ENCODE results near the gene SLC41A3.
"Not testable (repeated sequence)": the region's sequence is repeated elsewhere in the genome, so short reads cannot be mapped to it uniquely, and the experiment has no call there.

The SLC41A3 gene

GRCh38 chr3:126015075-126015474 is 68.8 kb downstream of the SLC41A3 start:
- H3K36me3 Mint-ChIP-seq (ENCODE audit: low read depth): peaks cover 36% of the 10 kb centered on the region
- ATAC-seq (no peak), DNase-seq (no peak)
- no peaks in the 10 kb centered on the region for H3K4me1 Mint-ChIP-seq
- no peak overlapping the region for H3K27ac Mint-ChIP-seq
- H3K9me3 Mint-ChIP-seq: no peaks in the 10 kb centered on the region
- H3K27me3 Mint-ChIP-seq: no peaks in the 10 kb centered on the region
- H3K4me3 Mint-ChIP-seq: no peak overlapping the region

- no peak overlapping the region for H3K4me3 Mint-ChIP-seq
- DNase-seq (no peak), ATAC-seq (no peak)
- no peaks in the 10 kb centered on the region for H3K27me3 Mint-ChIP-seq
- peaks cover 36% of the 10 kb centered on the region for H3K36me3 Mint-ChIP-seq (ENCODE audit: low read depth)
- no peak overlapping the region for H3K27ac Mint-ChIP-seq
- no peaks in the 10 kb centered on the region for H3K4me1 Mint-ChIP-seq
- no peaks in the 10 kb centered on the region for H3K9me3 Mint-ChIP-seq
Observed at GRCh38 chr3:126014252-126014651, 69.7 kb downstream of the SLC41A3 start.

- peaks cover 40% of the 10 kb centered on the region for H3K36me3 Mint-ChIP-seq (ENCODE audit: low read depth)
- no peak for DNase-seq
- no peak overlapping the region for H3K27ac Mint-ChIP-seq
Observed at GRCh38 chr3:126013751-126014156, 70.2 kb downstream of the SLC41A3 start.

GRCh38 chr3:126009181-126009580 is 74.7 kb downstream of the SLC41A3 start:
- Mint-ChIP-seq H3K27me3 (no peaks in the 10 kb centered on the region), H3K27ac (no peak overlapping the region), H3K9me3 (no peaks in the 10 kb centered on the region)

More at GRCh38 chr3:126013751-126014156, 70.2 kb downstream of the SLC41A3 start:
- no peak overlapping the region for H3K4me3 Mint-ChIP-seq
- H3K4me1 Mint-ChIP-seq: no peaks in the 10 kb centered on the region
- ATAC-seq: no peak
- H3K27me3 Mint-ChIP-seq: no peaks in the 10 kb centered on the region
- no peaks in the 10 kb centered on the region for H3K9me3 Mint-ChIP-seq

GRCh38 chr3:126008219-126008618 is 75.7 kb downstream of the SLC41A3 start:
- DNase-seq (no peak), ATAC-seq (no peak)
- H3K4me3 Mint-ChIP-seq: no peak overlapping the region
- peaks cover 42% of the 10 kb centered on the region for H3K36me3 Mint-ChIP-seq (ENCODE audit: low read depth)
- no peaks in the 10 kb centered on the region for H3K4me1 Mint-ChIP-seq
- no peaks in the 10 kb centered on the region for H3K27me3 Mint-ChIP-seq
- H3K27ac Mint-ChIP-seq: no peak overlapping the region
- H3K9me3 Mint-ChIP-seq: no peaks in the 10 kb centered on the region

More at GRCh38 chr3:126009181-126009580, 74.7 kb downstream of the SLC41A3 start:
- Mint-ChIP-seq H3K36me3 (ENCODE audit: low read depth) (peaks cover 51% of the 10 kb centered on the region), H3K4me1 (no peaks in the 10 kb centered on the region), H3K4me3 (no peak overlapping the region)
- ATAC-seq (no peak), DNase-seq (no peak)

- Mint-ChIP-seq H3K27me3 (no peaks in the 10 kb centered on the region), H3K27ac (no peak overlapping the region), H3K4me1 (no peaks in the 10 kb centered on the region), H3K4me3 (no peak overlapping the region), H3K9me3 (peaks cover 10% of the 10 kb centered on the region), H3K36me3 (ENCODE audit: low read depth) (peaks cover 21% of the 10 kb centered on the region)
- DNase-seq (no peak), ATAC-seq (no peak)
Observed at GRCh38 chr3:126005951-126006350, 78.0 kb downstream of the SLC41A3 start.

- ATAC-seq (no peak), DNase-seq (no peak)
- Mint-ChIP-seq H3K4me1 (no peaks in the 10 kb centered on the region), H3K27ac (no peak overlapping the region), H3K27me3 (no peaks in the 10 kb centered on the region), H3K36me3 (ENCODE audit: low read depth) (peaks cover 19% of the 10 kb centered on the region), H3K9me3 (peaks cover 11% of the 10 kb centered on the region), H3K4me3 (no peak overlapping the region)
Observed at GRCh38 chr3:126004692-126005091, 79.2 kb downstream of the SLC41A3 start.

- Mint-ChIP-seq H3K4me3 (no peak overlapping the region), H3K9me3 (peaks cover 15% of the 10 kb centered on the region), H3K27ac (no peak overlapping the region), H3K36me3 (ENCODE audit: low read depth) (peaks cover 19% of the 10 kb centered on the region), H3K27me3 (no peaks in the 10 kb centered on the region), H3K4me1 (no peaks in the 10 kb centered on the region)
- ATAC-seq (no peak), DNase-seq (no peak)
Observed at GRCh38 chr3:126004217-126004616, 79.7 kb downstream of the SLC41A3 start.

- H3K4me1 Mint-ChIP-seq: no peaks in the 10 kb centered on the region
- peaks cover 19% of the 10 kb centered on the region for H3K9me3 Mint-ChIP-seq
- H3K4me3 Mint-ChIP-seq: no peak overlapping the region
- no peaks in the 10 kb centered on the region for H3K27me3 Mint-ChIP-seq
- H3K27ac Mint-ChIP-seq: no peak overlapping the region
- DNase-seq: no peak
- no peak for ATAC-seq
- peaks cover 13% of the 10 kb centered on the region for H3K36me3 Mint-ChIP-seq (ENCODE audit: low read depth)
Observed at GRCh38 chr3:126003447-126004190, 80.3 kb downstream of the SLC41A3 start.

GRCh38 chr3:126002189-126002588 is 81.7 kb downstream of the SLC41A3 start:
- Mint-ChIP-seq H3K9me3 (peaks cover 21% of the 10 kb centered on the region), H3K4me1 (no peaks in the 10 kb centered on the region), H3K27ac (no peak overlapping the region), H3K27me3 (no peaks in the 10 kb centered on the region), H3K36me3 (ENCODE audit: low read depth) (peaks cover 4% of the 10 kb centered on the region), H3K4me3 (no peak overlapping the region)
- ATAC-seq (no peak), DNase-seq (no peak)

- not testable (repeated sequence) for H3K4me3 Mint-ChIP-seq; ATAC-seq; H3K4me1 Mint-ChIP-seq; H3K27me3 Mint-ChIP-seq; DNase-seq; H3K27ac Mint-ChIP-seq; H3K36me3 Mint-ChIP-seq (ENCODE audit: low read depth)
- peaks cover 13% of the 10 kb centered on the region for H3K9me3 Mint-ChIP-seq
Observed at GRCh38 chr3:125996751-125997150, 87.2 kb downstream of the SLC41A3 start.

- Mint-ChIP-seq H3K27me3 (peaks cover 5% of the 10 kb centered on the region), H3K4me1 (peaks cover 11% of the 10 kb centered on the region), H3K27ac (peak overlapping the region; percentile 92), H3K4me3 (peak overlapping the region; percentile 90), H3K36me3 (ENCODE audit: low read depth) (peaks cover 3% of the 10 kb centered on the region), H3K9me3 (no peaks in the 10 kb centered on the region)
- peak; percentile 67 for DNase-seq
- peak; percentile 92 for ATAC-seq
Observed at GRCh38 chr3:125990253-125990970, 93.5 kb downstream of the SLC41A3 start.

GRCh38 chr3:125984951-125985350 is 99.0 kb downstream of the SLC41A3 start:
- not testable (repeated sequence) for H3K27ac Mint-ChIP-seq; H3K4me1 Mint-ChIP-seq; DNase-seq; H3K27me3 Mint-ChIP-seq; H3K9me3 Mint-ChIP-seq; H3K36me3 Mint-ChIP-seq (ENCODE audit: low read depth); H3K4me3 Mint-ChIP-seq
- ATAC-seq: peak; percentile 36

- H3K27ac Mint-ChIP-seq; DNase-seq; H3K27me3 Mint-ChIP-seq; H3K9me3 Mint-ChIP-seq; H3K4me3 Mint-ChIP-seq; H3K36me3 Mint-ChIP-seq (ENCODE audit: low read depth); ATAC-seq; H3K4me1 Mint-ChIP-seq: not testable (repeated sequence)
Observed at GRCh38 chr3:125977104-125977503, 106.8 kb downstream of the SLC41A3 start.

- DNase-seq; H3K9me3 Mint-ChIP-seq; H3K4me3 Mint-ChIP-seq; H3K36me3 Mint-ChIP-seq (ENCODE audit: low read depth); H3K4me1 Mint-ChIP-seq; H3K27ac Mint-ChIP-seq; ATAC-seq: not testable (repeated sequence)
- peaks cover 13% of the 10 kb centered on the region for H3K27me3 Mint-ChIP-seq
Observed at GRCh38 chr3:125976003-125976390, 107.9 kb downstream of the SLC41A3 start.
